ENCODE data around the gene UBE2V1.
A peak's percentile ranks its signal among the peaks of the same experiment; 100 is the strongest.

The UBE2V1 gene

GRCh38 chr20:50100552-50100951 lies 12.4 kb downstream of the UBE2V1 start:
- POLR2A ChIA-PET (ENCODE audit: low non-redundant PET), result no interaction called here
- DNase-seq (ENCODE audit: low spot score), result no peak
- TF ChIP-seq CTCF (conservative IDR thresholded peaks at IDR 0.05; ENCODE audit: low read depth), result no peak
- CTCF ChIA-PET, result interaction anchor here (0.6 to 2.2 kb wide), 7 partner anchors 15 to 1064 kb away, joined by 3 to 11 read pairs (median 4); no protein-coding TSS in a partner anchor
- H3K27ac ChIP-seq, result no peak overlapping the region

GRCh38 chr20:50099565-50099991 lies 13.4 kb downstream of the UBE2V1 start:
- no peak for DNase-seq (ENCODE audit: low spot score)
- ChIA-PET CTCF (interaction anchor here (0.7 to 2.2 kb wide), 5 partner anchors 14 to 53 kb away, joined by 3 to 11 read pairs (median 4); no protein-coding TSS in a partner anchor), POLR2A (ENCODE audit: low non-redundant PET) (no interaction called here)
- TF ChIP-seq CTCF (conservative IDR thresholded peaks at IDR 0.05; ENCODE audit: low read depth), result no peak
- 0 out of 2 replicates have a peak overlapping the region, but pooled peaks have one; percentile 3 for H3K27ac ChIP-seq

- no peak for DNase-seq (ENCODE audit: low spot score)
- no peak for TF ChIP-seq CTCF (conservative IDR thresholded peaks at IDR 0.05; ENCODE audit: low read depth)
- H3K27ac ChIP-seq, result no peak overlapping the region
- POLR2A ChIA-PET (ENCODE audit: low non-redundant PET), result no interaction called here
- CTCF ChIA-PET, result interaction anchor here (0.7 to 2.2 kb wide), 4 partner anchors 14 to 53 kb away, joined by 4 to 11 read pairs (median 6); partner anchors contain the start of gene UBE2V1
These were observed 13.8 kb downstream of the UBE2V1 start for GRCh38 chr20:50099113-50099512.

- no peak overlapping the region for H3K27ac ChIP-seq
- TF ChIP-seq CTCF (conservative IDR thresholded peaks at IDR 0.05; ENCODE audit: low read depth), result no peak
- CTCF ChIA-PET, result interaction anchor here (1.4 to 2.6 kb wide), 3 partner anchors 13 to 119 kb away, joined by 7 to 9 read pairs (median 7); partner anchors contain the start of gene UBE2V1
- DNase-seq (ENCODE audit: low spot score), result no peak
- POLR2A ChIA-PET (ENCODE audit: low non-redundant PET), result interaction anchor here (0.6 kb wide), 1 partner anchor 82 kb away, joined by 12 read pairs; no protein-coding TSS in a partner anchor
These were observed 14.7 kb downstream of the UBE2V1 start for GRCh38 chr20:50098259-50098658.

- CTCF ChIA-PET, result interaction anchor here (1.4 to 2.6 kb wide), 3 partner anchors 13 to 119 kb away, joined by 7 to 9 read pairs (median 7); partner anchors contain the start of gene UBE2V1
- H3K27ac ChIP-seq, result no peak overlapping the region
- POLR2A ChIA-PET (ENCODE audit: low non-redundant PET), result interaction anchor here (0.6 kb wide), 1 partner anchor 82 kb away, joined by 12 read pairs; no protein-coding TSS in a partner anchor
- TF ChIP-seq CTCF (conservative IDR thresholded peaks at IDR 0.05; ENCODE audit: low read depth), result no peak
- DNase-seq (ENCODE audit: low spot score), result no peak
These were observed 15.1 kb downstream of the UBE2V1 start for GRCh38 chr20:50097843-50098242.

- ChIA-PET POLR2A (ENCODE audit: low non-redundant PET) (no interaction called here), CTCF (interaction anchor here (0.6 to 2.6 kb wide), 3 partner anchors 11 to 330 kb away, joined by 3 to 9 read pairs (median 3); no protein-coding TSS in a partner anchor)
- DNase-seq (ENCODE audit: low spot score), result no peak
- H3K27ac ChIP-seq, result no peak overlapping the region
- TF ChIP-seq CTCF (conservative IDR thresholded peaks at IDR 0.05; ENCODE audit: low read depth), result no peak
These were observed 16.7 kb downstream of the UBE2V1 start for GRCh38 chr20:50096237-50096636.
